Stimulated activated naive CD8-positive, alpha-beta T cell treated with anti-CD3 and anti-CD28 coated beads, Interleukin-15, Interleukin-2, amounts not matched to agents 100 U/mL and 50 U/mL, for 24 hours (primary cell): ENCODE results near the gene RFESD.
"Not testable (repeated sequence)": the region's sequence is repeated elsewhere in the genome, so short reads cannot be mapped to it uniquely, and the experiment has no call there.

Source experiments
- ATAC-seq: fragments of 150-1000 bp; cut with Tn5 transposase; one replicate; pipeline ENCODE4 v1.10.0; 2021
- DNase-seq: peaks from one replicate; pipeline ENCODE4 v3.0.0; 2021

Gene RFESD

DNA sequence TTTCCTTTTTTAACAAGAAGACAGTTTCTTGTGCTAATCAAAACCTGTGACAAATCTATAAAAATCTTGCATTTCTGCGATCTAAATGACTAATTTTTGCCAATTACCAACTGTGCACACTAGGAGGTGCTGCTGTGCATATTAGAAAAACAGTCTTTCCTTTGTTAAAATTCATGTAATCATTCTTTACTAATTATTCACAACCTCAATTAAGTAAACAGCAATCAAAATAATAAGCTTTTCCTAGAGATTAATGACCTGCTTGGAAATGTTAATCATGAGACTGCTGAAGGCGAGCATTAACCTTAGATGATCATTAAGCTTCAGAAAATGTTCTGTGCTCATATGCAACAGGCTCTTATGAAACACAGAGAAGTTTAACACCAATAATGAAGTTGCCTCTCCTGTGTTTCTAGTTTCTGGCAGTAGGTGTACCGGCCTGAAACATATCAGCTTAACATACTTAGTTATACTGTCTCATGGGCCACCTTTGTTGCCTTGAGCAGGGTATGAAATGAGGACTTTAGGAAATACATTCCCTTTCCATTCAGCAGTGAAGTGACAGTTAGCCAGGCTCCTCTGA lies 17.7 kb downstream of the RFESD start:
- peak; percentile 39 for DNase-seq
- no peak for ATAC-seq

DNA sequence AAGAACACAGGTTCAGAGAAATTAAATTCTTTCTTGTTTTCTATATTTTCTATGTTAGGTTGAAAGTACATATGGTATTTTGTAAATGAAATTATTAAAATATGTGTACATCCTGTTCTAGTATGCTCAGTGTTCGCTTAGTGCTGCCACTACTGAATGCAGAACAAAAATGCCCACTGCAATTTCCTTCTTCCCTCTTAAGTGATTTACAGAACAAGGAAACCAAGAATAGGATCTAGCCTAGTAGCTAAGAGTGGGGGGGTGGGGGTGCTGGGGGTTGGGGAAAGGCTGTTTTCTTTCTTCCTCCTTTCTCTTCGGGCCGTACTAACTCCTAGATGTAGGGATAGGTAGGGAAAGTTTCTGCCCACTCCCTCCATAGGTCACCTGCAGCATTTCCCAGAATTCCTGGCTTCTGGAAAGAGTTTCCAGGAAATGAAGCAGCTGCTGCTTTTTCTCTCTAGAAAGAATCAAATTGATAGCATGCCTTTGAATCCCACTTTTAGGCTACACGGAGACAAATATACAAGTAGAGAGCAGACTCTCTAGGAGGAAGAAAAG lies 20.6 kb downstream of the RFESD start:
- DNase-seq (no peak), ATAC-seq (no peak)

DNA sequence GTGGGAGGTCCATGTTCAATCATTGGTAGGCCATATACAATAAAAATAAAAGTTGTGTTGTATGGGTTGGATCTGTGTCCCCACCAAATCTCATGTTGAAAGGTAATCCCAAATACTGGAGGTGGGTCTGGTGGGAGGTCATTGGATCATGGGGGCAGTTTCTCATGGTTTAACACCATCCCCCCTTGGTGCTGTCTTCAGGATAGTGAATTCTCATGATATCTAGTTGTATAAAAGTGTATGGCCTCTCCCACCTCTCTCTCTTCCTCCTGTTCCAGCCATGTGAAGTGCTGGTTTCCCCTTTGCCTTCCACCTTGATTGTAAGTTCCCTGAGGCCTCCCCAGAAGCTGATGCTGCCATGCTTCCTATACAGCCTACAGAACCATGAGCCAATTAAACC lies 21.1 kb downstream of the RFESD start:
- DNase-seq (no peak), ATAC-seq (no peak)

DNA sequence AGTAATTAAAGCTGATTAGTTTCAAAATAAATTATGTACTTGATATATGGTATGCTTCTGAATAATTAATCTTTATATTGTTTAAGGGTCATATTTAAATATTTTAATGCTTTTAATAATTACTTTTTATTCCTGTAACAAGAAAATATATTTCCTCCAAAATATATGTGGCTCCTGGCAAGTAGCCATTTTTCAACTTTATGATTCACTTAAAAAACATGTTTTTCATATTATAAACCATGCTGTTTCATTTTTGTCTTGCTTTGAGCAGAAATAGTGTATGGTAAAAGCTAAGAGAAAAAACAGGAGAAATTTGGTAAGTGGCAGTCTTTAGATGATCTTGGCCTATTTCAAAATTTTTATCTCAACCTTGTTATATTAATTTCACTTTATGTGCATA lies 21.6 kb downstream of the RFESD start:
- ATAC-seq = no peak
- DNase-seq = no peak

DNA sequence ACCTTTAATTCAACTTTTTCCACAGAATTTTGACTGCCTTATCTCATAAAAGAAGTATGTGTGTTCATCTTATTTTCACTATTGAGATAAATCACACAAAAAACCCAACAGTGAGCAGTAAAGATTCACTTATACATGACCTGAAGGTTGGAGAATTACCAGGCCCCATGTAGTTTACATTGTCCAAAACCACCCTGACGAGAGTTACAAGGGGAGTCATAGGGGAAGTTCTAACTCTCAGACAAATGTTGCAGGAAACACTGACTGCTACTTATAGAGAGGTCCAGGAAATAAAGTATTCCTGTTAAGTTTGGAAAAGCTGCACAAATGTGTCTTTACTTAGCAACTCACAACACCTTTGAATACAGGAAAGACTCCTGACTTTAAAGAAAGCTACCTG lies 22.2 kb downstream of the RFESD start:
- DNase-seq (no peak), ATAC-seq (no peak)

DNA sequence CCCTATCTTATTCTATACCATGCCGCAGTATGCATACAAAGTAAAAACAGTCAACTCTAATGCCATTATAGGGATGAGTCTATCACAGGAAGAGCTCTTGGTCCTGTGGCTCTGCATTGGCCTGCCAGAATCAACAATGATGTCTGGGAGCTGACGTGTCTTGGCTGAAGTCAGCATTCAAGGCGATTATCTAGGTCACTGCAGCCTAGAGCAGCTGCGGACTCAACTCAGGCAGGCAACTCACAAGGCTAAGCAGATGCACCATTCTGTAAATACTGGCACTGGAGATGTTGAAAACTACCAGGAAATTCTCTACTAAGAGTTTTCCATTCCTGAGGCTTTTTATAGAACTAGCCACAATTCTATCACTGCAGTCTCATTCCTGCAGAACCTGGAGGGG lies 23.0 kb downstream of the RFESD start:
- ATAC-seq (no peak), DNase-seq (no peak)

DNA sequence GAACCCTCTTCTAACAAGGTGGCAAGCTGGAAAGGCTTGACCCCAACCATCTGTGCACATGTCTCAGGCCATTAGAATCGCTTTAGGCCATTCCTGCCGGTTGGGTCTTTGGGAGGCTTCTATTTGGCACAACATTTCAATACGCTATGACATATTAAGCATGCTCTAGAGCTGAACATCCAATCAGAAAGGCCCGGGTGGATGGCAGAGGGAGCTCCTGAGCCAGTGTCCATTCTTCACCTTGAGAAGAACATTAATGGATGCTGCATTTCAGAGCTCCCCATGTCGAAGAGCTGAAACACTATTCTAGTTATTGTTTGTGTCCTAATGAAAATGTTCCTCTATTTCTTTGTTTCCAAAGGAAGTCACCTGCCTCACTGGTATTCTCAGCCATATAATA lies 23.4 kb downstream of the RFESD start:
- ATAC-seq (no peak), DNase-seq (no peak)

DNA sequence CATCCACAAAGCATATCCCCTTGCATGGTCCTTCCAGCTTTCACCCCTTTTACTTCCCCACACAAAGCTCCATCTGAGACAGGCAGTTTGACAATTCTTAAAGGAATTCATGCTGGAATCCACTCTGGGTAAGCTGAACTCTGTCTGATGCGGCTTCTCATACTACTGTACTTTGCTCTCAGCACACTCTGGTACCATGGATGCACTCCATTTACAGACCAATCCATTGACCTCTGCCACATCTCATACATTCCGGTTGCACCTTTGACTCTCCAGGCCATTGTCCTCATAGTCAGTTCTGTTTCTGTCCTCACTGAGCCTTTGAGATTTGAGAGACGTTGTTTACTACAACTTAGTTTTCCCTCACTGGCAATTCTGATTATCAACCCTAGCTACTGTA lies 24.0 kb downstream of the RFESD start:
- DNase-seq = no peak
- ATAC-seq = no peak

DNA sequence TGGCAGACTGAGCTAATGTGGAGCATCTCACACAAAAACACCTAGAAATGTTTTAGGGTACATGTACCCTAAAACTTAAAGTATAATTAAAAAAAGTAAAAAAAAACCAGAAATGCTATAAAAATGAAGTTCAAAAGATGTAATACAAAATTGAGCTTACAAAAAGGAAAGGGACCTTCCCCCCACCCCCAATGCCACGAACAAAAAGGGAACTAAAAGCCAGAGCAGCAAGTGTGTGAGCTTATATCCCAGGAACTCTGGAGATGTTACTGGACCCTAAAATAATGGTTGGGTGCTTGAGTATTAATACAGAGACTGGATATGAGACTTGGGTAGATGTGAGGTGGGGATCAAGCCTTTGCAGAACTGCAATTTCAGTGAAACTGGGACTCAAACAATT lies 25.2 kb downstream of the RFESD start:
- DNase-seq (no peak), ATAC-seq (no peak)

DNA sequence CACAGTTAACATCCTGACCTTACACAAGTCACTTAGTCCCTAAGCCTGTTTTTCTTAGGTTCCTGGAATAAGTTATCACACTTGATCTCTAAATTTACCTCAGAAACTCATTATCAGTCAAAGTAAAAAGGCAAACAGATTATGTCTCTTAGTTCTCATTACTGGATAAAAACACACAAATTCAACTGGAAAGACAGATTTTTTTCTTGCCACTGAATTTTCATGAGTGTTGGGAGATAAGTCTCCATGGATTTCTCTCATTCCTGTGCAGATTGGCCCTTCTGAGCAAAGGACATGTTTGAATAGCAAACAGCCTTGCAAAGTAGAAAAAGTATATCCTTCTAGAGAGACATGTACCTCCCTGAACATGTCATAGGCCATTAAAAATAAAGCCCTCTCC lies 26.1 kb downstream of the RFESD start:
- DNase-seq = no peak
- ATAC-seq = no peak

DNA sequence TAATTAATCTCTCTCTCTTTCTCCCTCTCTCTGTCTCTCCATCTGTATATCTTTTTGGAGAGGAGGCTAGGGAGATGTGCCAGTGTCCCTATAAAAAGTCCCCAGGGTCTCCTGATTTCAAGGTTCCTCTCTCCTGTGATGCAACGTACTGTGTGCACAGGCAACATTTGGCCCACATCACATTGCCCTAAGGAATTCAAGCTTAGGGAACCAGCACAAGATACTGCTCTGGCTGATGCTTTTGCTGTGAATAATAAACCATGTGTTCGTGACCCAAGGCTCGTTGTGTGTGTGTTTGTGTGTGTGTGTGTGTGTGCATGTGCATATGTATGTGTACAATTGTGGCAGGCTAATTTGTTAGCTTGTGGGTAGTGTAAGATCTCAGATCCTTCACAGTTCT lies 26.5 kb downstream of the RFESD start:
- ATAC-seq (no peak), DNase-seq (no peak)

DNA sequence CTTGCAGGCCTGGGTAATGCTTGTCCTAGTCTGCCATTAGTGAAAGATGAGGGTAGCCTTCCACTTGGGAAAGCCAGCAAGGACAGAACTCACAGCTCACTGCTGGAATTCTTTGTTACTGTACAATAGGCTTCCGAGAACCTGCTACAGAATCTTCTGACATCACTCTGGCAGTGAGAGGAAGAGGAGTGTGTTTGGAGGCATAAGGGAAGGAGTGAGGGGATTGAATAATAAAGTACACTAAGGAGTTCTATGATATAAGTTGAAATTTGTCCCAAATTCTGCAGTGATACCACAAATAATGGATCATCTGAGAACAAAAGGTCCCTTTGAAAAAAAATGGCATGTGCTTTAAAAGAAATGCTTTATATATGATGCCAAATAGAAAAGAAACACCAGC lies 36.3 kb downstream of the RFESD start, which contains the start of gene SPATA9:
Gene SPATA9, minus strand, starts transcription at position 101 of the 400 bp plus-strand sequence. CDS start 137 bp downstream, outside the sequence.
- DNase-seq (no peak), ATAC-seq (no peak)

DNA sequence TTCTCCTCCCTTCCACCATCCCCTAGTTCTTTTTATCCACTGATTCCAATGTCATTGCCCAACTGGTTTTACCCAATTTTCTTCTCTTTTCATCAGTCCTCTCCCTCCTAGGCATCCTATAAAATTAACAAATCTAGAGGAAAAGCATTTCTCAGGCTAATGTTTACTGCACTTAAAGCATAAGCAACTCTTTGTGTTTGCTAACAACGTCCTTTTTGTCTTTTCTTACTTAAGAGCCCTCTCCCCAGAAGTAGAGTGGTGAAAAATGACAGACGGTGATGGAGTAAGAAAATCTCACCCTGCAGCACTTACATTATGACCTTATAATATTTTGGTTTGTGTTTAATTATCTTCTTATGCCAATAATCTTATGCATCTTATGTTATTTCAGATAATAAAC lies 37.8 kb downstream of the RFESD start:
- DNase-seq (no peak), ATAC-seq (no peak)

DNA sequence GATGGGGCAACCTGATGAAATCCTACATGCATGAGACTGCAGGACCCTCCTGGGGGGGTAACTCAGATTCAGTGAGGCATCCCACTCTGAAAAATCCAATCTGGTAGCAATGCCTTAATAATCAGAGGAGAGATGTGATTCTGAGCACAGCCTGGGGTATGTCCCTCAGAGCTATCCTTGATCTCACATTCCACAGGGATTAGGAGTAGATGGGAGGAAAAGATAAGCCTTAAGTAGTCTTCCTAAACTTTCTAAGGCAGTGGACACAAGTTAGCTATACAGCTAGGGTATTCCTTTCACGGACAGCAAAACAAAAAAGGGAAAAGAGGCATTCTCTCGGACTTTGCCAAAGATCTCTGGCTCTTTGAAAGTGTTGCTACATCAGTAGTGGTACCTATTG lies 40.1 kb downstream of the RFESD start:
- DNase-seq (no peak), ATAC-seq (no peak)

DNA sequence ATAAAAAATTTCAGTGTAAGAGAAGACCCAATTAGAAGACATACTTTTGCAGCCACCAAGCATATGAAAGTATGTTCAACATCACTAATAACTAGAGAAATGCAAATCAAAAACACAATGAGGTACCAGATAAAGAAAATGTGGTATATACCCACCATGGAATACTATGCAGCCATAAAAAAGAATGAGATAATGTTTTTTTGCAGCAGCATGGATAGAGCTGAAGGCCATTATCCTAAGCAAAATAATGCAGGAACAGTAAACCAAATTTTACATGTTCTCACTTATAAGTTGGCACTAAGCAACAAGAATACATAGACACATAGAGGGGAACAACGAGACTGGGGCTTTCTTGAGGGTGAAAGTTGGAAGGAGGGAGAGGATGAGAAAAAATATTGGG lies 43.1 kb downstream of the RFESD start:
- ATAC-seq = no peak

DNA sequence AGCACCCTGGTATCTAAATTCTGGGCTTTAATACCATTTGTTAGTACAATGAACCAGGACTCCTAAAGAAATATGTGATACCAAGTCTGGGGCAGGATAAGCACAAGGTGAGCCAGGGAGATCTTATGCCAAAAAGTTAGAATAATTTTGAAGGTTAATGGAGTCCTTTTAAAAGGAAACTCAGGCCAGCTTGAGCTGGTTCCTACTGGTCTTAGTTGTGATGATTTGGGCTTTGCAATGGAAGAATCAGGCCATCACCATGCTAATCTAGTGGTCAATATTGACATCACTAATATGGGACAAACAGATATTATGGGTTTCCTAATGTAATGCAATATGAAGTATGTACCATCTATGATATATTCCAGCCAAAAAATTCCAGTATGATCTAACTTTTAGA lies 43.8 kb downstream of the RFESD start:
- DNase-seq (no peak), ATAC-seq (no peak)

More for the DNA sequence above, 43.1 kb downstream of the RFESD start:
- no peak for DNase-seq

DNA sequence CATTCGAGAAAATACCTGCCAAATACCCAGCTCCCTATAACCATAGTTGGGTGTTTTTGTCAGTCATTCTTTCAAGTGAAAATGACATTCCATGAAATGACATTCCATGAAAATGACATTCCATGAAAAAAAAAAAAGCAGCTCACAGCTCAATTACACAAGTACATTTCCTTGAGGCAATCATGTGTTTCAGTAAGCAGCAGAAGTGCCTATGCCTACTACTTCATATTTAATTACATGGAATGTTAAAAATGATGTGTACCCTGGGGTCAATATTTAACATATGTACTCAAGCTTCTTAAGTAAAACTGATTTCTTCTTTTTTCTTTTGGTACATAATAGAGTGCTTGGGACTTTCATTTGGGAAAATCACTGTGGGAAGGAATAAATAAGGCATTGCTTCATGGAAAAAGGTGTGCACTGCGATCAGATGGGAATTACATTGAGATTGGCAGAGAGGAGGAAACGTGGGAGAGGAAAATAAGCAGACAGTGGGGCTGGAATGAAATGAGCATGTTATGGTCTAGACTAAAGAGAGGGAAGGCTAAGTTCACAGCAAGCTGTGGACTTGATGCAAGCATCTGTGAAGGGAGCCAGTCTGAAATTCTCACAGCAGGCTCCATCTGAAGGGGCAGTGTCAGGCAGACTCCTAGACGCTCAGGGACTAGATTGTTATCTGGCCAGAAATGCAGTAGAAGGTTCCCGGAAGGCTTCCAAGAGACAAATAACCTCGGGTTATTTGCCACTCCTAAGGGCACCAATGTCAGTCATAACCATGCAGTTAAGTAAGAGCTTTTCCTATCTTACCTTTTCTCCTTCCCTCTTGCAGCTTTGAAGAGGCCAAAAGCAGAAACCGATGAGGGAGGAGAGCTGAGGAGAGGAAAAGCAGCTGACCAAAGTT lies 51.5 kb downstream of the RFESD start:
- ATAC-seq (no peak), DNase-seq (no peak)

DNA sequence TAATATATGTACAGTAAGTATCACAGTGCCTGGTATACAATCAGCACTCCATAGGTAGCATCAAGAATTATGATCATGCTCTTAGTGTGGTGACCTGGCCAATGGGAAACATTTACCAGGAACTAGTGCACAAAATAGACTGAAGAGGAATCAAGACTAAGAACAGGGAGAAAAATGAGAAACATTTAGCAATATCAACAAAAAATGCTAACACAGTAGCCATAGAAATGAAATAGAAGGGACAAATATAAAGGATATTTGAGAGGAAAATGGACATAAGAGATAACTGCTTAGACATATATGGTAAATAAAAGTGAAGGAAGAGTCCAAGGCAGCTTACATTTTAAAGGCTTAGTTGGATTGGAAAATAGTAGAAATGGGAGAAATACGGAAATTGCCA lies 52.8 kb downstream of the RFESD start:
- ATAC-seq = no peak
- no peak for DNase-seq

DNA sequence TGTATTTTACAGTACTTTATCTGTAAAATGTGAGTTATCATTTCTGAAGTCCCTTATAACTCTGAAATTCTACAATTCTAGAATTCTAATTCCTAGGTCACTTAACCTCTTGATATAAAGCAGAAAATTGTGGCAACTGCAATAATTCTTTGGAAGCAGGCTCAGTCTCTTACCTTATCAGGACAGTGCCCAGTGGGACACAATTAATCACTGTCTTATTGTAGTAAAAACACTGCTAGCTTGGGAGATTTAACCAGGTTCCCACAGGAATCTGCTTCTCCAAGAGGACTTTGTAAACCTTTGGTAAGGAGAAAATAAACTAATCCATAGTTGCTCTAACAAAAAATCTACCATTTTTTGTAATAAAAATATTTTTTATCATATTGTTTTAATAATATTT lies 54.5 kb downstream of the RFESD start:
- DNase-seq (no peak), ATAC-seq (no peak)

DNA sequence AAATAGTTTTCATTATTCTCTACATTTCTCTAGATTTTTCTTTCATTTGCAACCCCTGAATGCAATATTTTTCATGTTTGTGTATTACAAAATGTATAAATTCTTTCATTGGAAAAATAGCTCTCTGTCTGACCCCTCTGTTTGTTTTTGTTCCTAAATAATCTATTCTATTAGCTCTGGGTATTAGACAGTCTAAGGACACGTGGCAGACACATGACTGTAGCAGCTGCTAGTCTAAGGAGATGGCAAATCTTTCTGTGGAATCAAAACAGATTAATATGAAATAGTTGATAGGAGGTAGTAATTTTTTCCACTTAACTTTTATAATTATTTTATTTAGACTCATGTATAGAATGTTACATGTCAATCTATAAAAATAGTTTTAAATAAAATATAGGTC lies 57.6 kb downstream of the RFESD start:
- ATAC-seq (no peak), DNase-seq (no peak)

DNA sequence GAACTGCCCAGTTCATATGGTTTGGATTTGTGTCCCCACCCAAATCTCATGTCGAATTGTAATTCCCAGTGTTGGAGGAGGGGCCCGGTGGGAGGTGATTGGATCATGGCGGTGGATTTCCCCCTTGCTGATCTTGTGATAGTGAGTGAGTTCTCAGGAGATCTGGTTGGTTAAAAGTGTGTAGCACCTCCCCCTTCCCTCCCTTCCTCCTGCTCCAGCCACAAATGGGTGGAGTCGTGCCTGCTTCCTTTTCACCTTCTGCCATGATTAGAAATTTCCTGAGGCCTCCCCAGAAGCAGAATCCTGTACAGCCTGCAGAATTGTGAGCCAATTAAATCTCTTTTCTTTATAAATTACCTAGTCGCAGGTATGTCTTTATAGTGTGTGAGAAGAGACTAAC lies 59.6 kb downstream of the RFESD start:
- ATAC-seq, DNase-seq: not testable (repeated sequence)

DNA sequence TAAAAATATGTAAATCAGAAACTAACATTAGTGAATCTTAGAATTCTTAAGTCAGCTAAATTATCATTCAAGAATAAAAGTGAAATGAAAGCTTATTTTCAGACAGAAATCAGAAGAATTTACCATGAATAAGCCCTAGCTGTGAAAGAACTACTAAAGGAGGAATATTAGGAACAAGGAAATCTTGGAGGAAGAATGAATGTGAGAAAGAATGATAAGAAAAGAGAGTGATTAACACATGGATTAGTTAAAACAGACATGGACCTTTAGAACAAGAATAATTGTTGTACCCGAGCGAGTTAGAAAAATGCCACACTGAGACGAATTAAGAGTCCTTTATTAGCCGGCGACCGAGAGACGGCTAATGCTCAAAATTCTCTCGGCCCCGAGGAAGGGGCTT lies 60.5 kb downstream of the RFESD start:
- no peak for DNase-seq
- ATAC-seq = no peak
